HCT116 (cell line): Measurements from ENCODE around the gene ARNT2. TPM values are rescaled to one million over a fixed set of nuclear protein-coding genes. Genes with fewer than 3 reads are reported as not detected.

Experiments used
- ATAC-seq: fragments of 200-7000 bp; cut with Tn5 transposase; 2 replicates; pipeline ENCODE4 v1.9.1; 2020; ENCODE audit warnings: mild to moderate bottlenecking, moderate library complexity
- BruUV-seq: library from RNA; stranded (reverse); fragments of 400-500 nt; replicated peaks from 2 replicates; lab custom pipeline; 2021; lab: Mats Ljungman, UMichigan
- CTCF ChIA-PET: fragments of 300-600 bp; sonication (Branson Sonifier 250); formaldehyde crosslinking; loops from one replicate; lab custom pipeline; 2021; ENCODE audit warnings: antibody characterized with exemption; lab: Charles Lee
- POLR2A ChIA-PET: fragments of 300-600, 350-600 bp; sonication (Branson Sonifier 250); formaldehyde crosslinking; loops from one replicate; lab custom pipeline; 2021; ENCODE audit warnings: antibody characterized with exemption; lab: Charles Lee
- RAD21 ChIA-PET, 2 experiments: fragments of 300-600 bp; sonication (Branson Sonifier 250); formaldehyde crosslinking; loops; one replicate each; lab custom pipeline; 2023; ENCODE audit warnings: low total read pairs in 2 of 2; ENCODE audit not compliant: uncharacterized antibody in 2 of 2, unreplicated experiment in 2 of 2, low non-redundant PET in 1 of 2; lab: Charles Lee
- DNase-seq: peaks from one replicate; pipeline ENCODE4 v3.0.0-alpha.2; 2010; ENCODE audit warnings: low read depth, low spot score
- H2AFZ ChIP-seq: fragments of 200-600 bp; shearing (Covaris generic), sonication (generic); 2 replicates; pipeline ENCODE4 v1.6.1; 2017; ENCODE audit warnings: low read depth, mixed run types, mixed read lengths, antibody characterized with exemption, low read length; ENCODE audit not compliant: poor library complexity, severe bottlenecking
- H3K27ac ChIP-seq: 2 replicates; pipeline ENCODE4 v1.5.1; 2012; ENCODE audit warnings: low read depth, low read length
- H3K27me3 ChIP-seq: fragments of 200-600 bp; sonication (generic); 2 replicates; pipeline ENCODE4 v1.6.1; 2016; ENCODE audit warnings: mixed run types, low read length, mixed read lengths; ENCODE audit not compliant: insufficient read depth
- H3K36me3 ChIP-seq, 2 experiments: fragments of 200-500 bp in 1 of 2; fragments of 200-600 bp in 1 of 2; sonication (Bioruptor generic) in 1 of 2; sonication (generic) in 1 of 2; 2 replicates each; pipeline versions ENCODE4 v1.5.1 to v1.6.1; 2014 to 2016; ENCODE audit warnings: low read length in 2 of 2, inconsistent platforms in 1 of 2, mixed read lengths in 1 of 2, mixed run types in 1 of 2; ENCODE audit not compliant: insufficient read depth in 2 of 2, control insufficient read depth in 1 of 2
- H3K4me1 ChIP-seq, 2 experiments: fragments of 200-600 bp in 1 of 2; sonication (generic) in 1 of 2; 2 replicates each; pipeline versions ENCODE4 v1.5.1 to v1.6.1; 2012 to 2017; ENCODE audit warnings: low read length in 2 of 2, inconsistent platforms in 1 of 2, mild to moderate bottlenecking in 1 of 2, mixed read lengths in 1 of 2, mixed run types in 1 of 2, moderate library complexity in 1 of 2; ENCODE audit not compliant: insufficient read depth in 2 of 2, control insufficient read depth in 1 of 2
- H3K4me2 ChIP-seq: fragments of 200-600 bp; sonication (generic); 2 replicates; pipeline ENCODE4 v1.6.1; 2017; ENCODE audit warnings: mixed run types, low read length, mixed read lengths
- H3K4me3 ChIP-seq, 2 experiments: fragments of 200-600 bp in 1 of 2; sonication (generic) in 1 of 2; replicated peaks in 1 of 2; 2 replicates each; pipeline ENCODE4 v1.5.1; 2011 to 2016; ENCODE audit warnings: low read length in 2 of 2, control low read depth in 1 of 2, low read depth in 1 of 2, mild to moderate bottlenecking in 1 of 2, mixed read lengths in 1 of 2, mixed run types in 1 of 2
- H3K79me2 ChIP-seq: fragments of 200-600 bp; sonication (generic); 2 replicates; pipeline ENCODE4 v1.6.1; 2017; ENCODE audit warnings: mild to moderate bottlenecking, mixed run types, low read length, moderate library complexity, mixed read lengths; ENCODE audit not compliant: insufficient read depth
- H3K9ac ChIP-seq: fragments of 200-600 bp; sonication (generic); 2 replicates; pipeline ENCODE4 v1.6.1; 2016; ENCODE audit warnings: low read length, mixed read lengths
- H3K9me2 ChIP-seq: fragments of 200-600 bp; sonication (generic), shearing (Covaris generic); 2 replicates; pipeline ENCODE4 v1.6.1; 2017; ENCODE audit warnings: mixed run types, mild to moderate bottlenecking, moderate library complexity; ENCODE audit not compliant: insufficient read depth
- H3K9me3 ChIP-seq, 2 experiments: fragments of 200-500 bp in 1 of 2; fragments of 200-600 bp in 1 of 2; sonication (Bioruptor generic) in 1 of 2; sonication (generic) in 1 of 2; 2 replicates each; pipeline ENCODE4 v1.6.1; 2014 to 2017; ENCODE audit warnings: low read length in 2 of 2, mixed read lengths in 2 of 2, inconsistent platforms in 1 of 2, low read depth in 1 of 2, mild to moderate bottlenecking in 1 of 2, mixed run types in 1 of 2, moderate library complexity in 1 of 2; ENCODE audit not compliant: control insufficient read depth in 1 of 2, insufficient read depth in 1 of 2
- H4K20me1 ChIP-seq: fragments of 200-600 bp; sonication (generic), shearing (Covaris generic); 2 replicates; pipeline ENCODE4 v1.6.1; 2017; ENCODE audit warnings: mixed run types, mild to moderate bottlenecking, moderate library complexity; ENCODE audit not compliant: insufficient read depth
- ATF3 ChIP-seq: IDR thresholded peaks from 2 replicates; pipeline ENCODE4 v1.6.1; 2012
- CTCF ChIP-seq, 3 experiments: fragments of 200-600 bp in 1 of 3; sonication (generic) in 1 of 3; IDR thresholded peaks in 2 of 3; conservative IDR thresholded peaks in 1 of 3; 2 replicates each; pipeline ENCODE4 v1.5.1; 2012 to 2017; ENCODE audit warnings: low read depth in 2 of 3, low read length in 2 of 3, antibody characterized with exemption in 1 of 3, borderline replicate concordance in 1 of 3, control low read depth in 1 of 3, mild to moderate bottlenecking in 1 of 3, mixed read lengths in 1 of 3, mixed run types in 1 of 3, moderate library complexity in 1 of 3; ENCODE audit not compliant: insufficient read depth in 1 of 3
- POLR2AphosphoS5 ChIP-seq: IDR thresholded peaks from 2 replicates; pipeline ENCODE4 v1.6.1; 2011; ENCODE audit warnings: mild to moderate bottlenecking, low read depth, low read length, moderate library complexity
- RAD21 ChIP-seq: IDR thresholded peaks from 2 replicates; pipeline ENCODE4 v1.6.1; 2012; ENCODE audit warnings: low read depth, mild to moderate bottlenecking
- REST ChIP-seq: IDR thresholded peaks from 2 replicates; pipeline ENCODE4 v1.6.1; 2012; ENCODE audit warnings: low read depth
- TCF7L2 ChIP-seq: IDR thresholded peaks from 2 replicates; pipeline ENCODE4 v1.7.0; 2011; ENCODE audit warnings: borderline replicate concordance, inconsistent platforms; ENCODE audit not compliant: insufficient read depth, insufficient read length; ENCODE audit errors: extremely low read depth
- intact Hi-C: fragments of 100-400 bp; cut with micrococcal nuclease; formaldehyde crosslinking; loops from 2 replicates; pipeline ENCODE4 v1.10.0; 2022
- total RNA-seq: library from RNA; stranded (reverse); gene quantifications from one replicate; pipeline ENCODE4 v1.2.1, GENCODE V29; 2021; ENCODE audit not compliant: unreplicated experiment

The ARNT2 gene
- total RNA-seq, 1 experiment from 2014 or later = 3.0 TPM

- ChIA-PET RAD21 (no interaction called here), POLR2A (no interaction called here), CTCF (no interaction called here)
- H3K4me3 ChIP-seq = no peak overlapping the region
- DNase-seq (no peak), ATAC-seq (no peak)
- no peaks in the 10 kb centered on the region for H3K9me2 ChIP-seq
- H4K20me1 ChIP-seq = no peaks in the 10 kb centered on the region
- no peak overlapping the region for H3K9ac ChIP-seq
- H3K27me3 ChIP-seq = no peaks in the 10 kb centered on the region
- no peak overlapping the region for H3K27ac ChIP-seq
- peaks cover 0 to 5% of the 10 kb centered on the region in 2 experiments; a peak in 1 of 4 replicates for H3K9me3 ChIP-seq
- no peaks in the 10 kb centered on the region for H3K36me3 ChIP-seq
- intact Hi-C loops = no loop called here
- no TSS peak for BruUV-seq
- TF ChIP-seq POLR2AphosphoS5 (no peak), ATF3 (no peak), TCF7L2 (no peak)
- no peaks in the 10 kb centered on the region for H3K4me1 ChIP-seq
- H3K79me2 ChIP-seq = no peaks in the 10 kb centered on the region
- no peak overlapping the region for H2AFZ ChIP-seq
- no peak overlapping the region for H3K4me2 ChIP-seq
Measured at GRCh38 chr15:80635953-80636352, 231.8 kb downstream of the ARNT2 start.

DNA sequence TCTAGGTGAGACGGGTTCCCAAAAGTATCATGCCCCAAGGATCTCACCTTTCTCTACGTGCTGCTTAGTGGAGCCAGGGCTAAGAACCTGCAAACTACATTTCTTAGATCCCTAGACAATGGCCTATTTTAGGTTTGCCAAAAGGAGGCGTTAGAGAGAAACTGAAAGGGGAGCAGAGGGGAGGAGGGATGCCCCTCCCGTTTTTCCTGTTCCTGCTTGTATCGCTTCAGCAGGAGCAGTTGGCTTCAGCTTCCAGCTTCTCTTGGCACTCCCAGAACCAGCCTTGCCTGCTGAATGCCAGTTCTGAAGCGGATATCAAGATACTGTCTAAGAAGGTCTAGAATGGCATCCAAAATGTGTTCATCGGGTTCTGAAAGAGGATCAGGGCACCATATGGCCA is 232.5 kb downstream of the ARNT2 start:
- BruUV-seq = no TSS peak
- Histone ChIP-seq H3K9me2 (no peaks in the 10 kb centered on the region), H3K4me1 (no peaks in the 10 kb centered on the region), H2AFZ (peak overlapping the region; percentile 16), H3K27me3 (no peaks in the 10 kb centered on the region), H3K4me2 (no peak overlapping the region), H3K4me3 (no peak overlapping the region), H4K20me1 (no peaks in the 10 kb centered on the region), H3K79me2 (no peaks in the 10 kb centered on the region), H3K27ac (no peak overlapping the region), H3K9ac (no peak overlapping the region), H3K9me3 (peaks cover 0 to 8% of the 10 kb centered on the region in 2 experiments; a peak in 2 of 4 replicates), H3K36me3 (no peaks in the 10 kb centered on the region)
- intact Hi-C loops = no loop called here
- TF ChIP-seq RAD21 (0 out of 2 replicates have a peak, but pooled peaks have one; percentile 13), CTCF (IDR thresholded peaks at IDR 0.05 in 2 of 3, conservative IDR thresholded peaks at IDR 0.05 in 1 of 3; ENCODE audit: borderline replicate concordance in 1 of 3, insufficient read depth in 1 of 3, low read depth in 2 of 3, low read length in 2 of 3) (peak in 1 of 3 experiments; percentile 19; a peak in 1 of 6 replicates), POLR2AphosphoS5 (no peak), REST (no peak), TCF7L2 (no peak)
- no peak for DNase-seq
- ChIA-PET CTCF (no interaction called here), POLR2A (no interaction called here), RAD21 (no interaction called here)
- ATAC-seq = peak; percentile 79
